ENCODE data around the gene MED7. TPM values are rescaled to one million over a fixed set of nuclear protein-coding genes. Genes with fewer than 3 reads are reported as not detected.

MED7 gene
- polyA plus RNA-seq, 2 of the 4 experiments (the other 2 are of a cell fraction) = 22.6 to 23.0 TPM

GRCh38 chr5:157168286-157168685, 25.6 kb upstream of the MED7 start:
- POLR2A ChIA-PET = no interaction called here

GRCh38 chr5:157167214-157167621, 24.6 kb upstream of the MED7 start:
- ChIA-PET CTCF (interaction anchor here (0.6 to 2.5 kb wide), 3 partner anchors 19 to 300 kb away, joined by 3 to 10 read pairs (median 4); no protein-coding TSS in a partner anchor), POLR2A (no interaction called here)
- no peak for FAIRE-seq
- H3K4me3 ChIP-seq = no peak overlapping the region
- 59% methylated on average over 4 of the region's 4 CpGs for WGBS (ENCODE audit: missing lambda C conversion rate)
- no peaks in the 10 kb centered on the region for H3K4me1 ChIP-seq
- H3K27ac ChIP-seq = no peak overlapping the region
- H3K4me2 ChIP-seq = no peak overlapping the region
- DNase-seq (ENCODE audit: low read depth in 1 of 2, low spot score in 1 of 2) = no peak
- no peaks in the 10 kb centered on the region for H3K9me3 ChIP-seq
- TF ChIP-seq, protein P1, sequence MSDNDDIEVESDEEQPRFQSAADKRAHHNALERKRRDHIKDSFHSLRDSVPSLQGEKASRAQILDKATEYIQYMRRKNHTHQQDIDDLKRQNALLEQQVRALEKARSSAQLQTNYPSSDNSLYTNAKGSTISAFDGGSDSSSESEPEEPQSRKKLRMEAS (IDR thresholded peaks at IDR 0.05) = no peak
- no peak for TF ChIP-seq SMC3 (IDR thresholded peaks at IDR 0.05)
- TF ChIP-seq ZC3H11A (IDR thresholded peaks at IDR 0.05) = no peak
- no peak for TF ChIP-seq HEYL (CRISPR knock-in tag; IDR thresholded peaks at IDR 0.05)
- no peak for TF ChIP-seq NFE2L2 (conservative IDR thresholded peaks at IDR 0.05; ENCODE audit: low read length)
- TF ChIP-seq GATA3 (IDR thresholded peaks at IDR 0.05; ENCODE audit: borderline replicate concordance) = no peak
- TF ChIP-seq HOXB5 (CRISPR knock-in tag; IDR thresholded peaks at IDR 0.05) = no peak
- no peak for TF ChIP-seq KDM5A (IDR thresholded peaks at IDR 0.05)
- no peak for TF ChIP-seq EP300 (IDR thresholded peaks at IDR 0.05)
- no peak for TF ChIP-seq USF2 (IDR thresholded peaks at IDR 0.05)
- no peak for TF ChIP-seq KDM1A (IDR thresholded peaks at IDR 0.05; ENCODE audit: low read depth)
- TF ChIP-seq HDAC2 (IDR thresholded peaks at IDR 0.05) = no peak
- no peak for TF ChIP-seq RCOR1 (IDR thresholded peaks at IDR 0.05; ENCODE audit: low read depth, low read length)
- no peak for TF ChIP-seq TFCP2L1 (CRISPR knock-in tag; IDR thresholded peaks at IDR 0.05)
- no peak for TF ChIP-seq FOSB (CRISPR knock-in tag; IDR thresholded peaks at IDR 0.05)
- TF ChIP-seq MYC (IDR thresholded peaks at IDR 0.05; ENCODE audit: borderline replicate concordance, low read length) = no peak
- TF ChIP-seq POLR2A (IDR thresholded peaks at IDR 0.05; ENCODE audit: low read length) = no peak
- no peak for TF ChIP-seq RFX5 (IDR thresholded peaks at IDR 0.05)
- no peak for ATAC-seq

More at GRCh38 chr5:157168286-157168685, 25.6 kb upstream of the MED7 start:
- no peak overlapping the region for H3K4me2 ChIP-seq
- FAIRE-seq (no peak), ATAC-seq (no peak), DNase-seq (ENCODE audit: low read depth in 1 of 2, low spot score in 1 of 2) (no peak)
- TF ChIP-seq HOXA7 (CRISPR knock-in tag; IDR thresholded peaks at IDR 0.05) = no peak
- no peak for TF ChIP-seq KDM5A (IDR thresholded peaks at IDR 0.05)
- TF ChIP-seq CBX8 (IDR thresholded peaks at IDR 0.05) = no peak
- TF ChIP-seq, protein P2, sequence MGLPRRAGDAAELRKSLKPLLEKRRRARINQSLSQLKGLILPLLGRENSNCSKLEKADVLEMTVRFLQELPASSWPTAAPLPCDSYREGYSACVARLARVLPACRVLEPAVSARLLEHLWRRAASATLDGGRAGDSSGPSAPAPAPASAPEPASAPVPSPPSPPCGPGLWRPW (IDR thresholded peaks at IDR 0.05) = no peak
- TF ChIP-seq KDM1A (IDR thresholded peaks at IDR 0.05; ENCODE audit: low read depth) = no peak
- no peak for TF ChIP-seq RAD21 (conservative IDR thresholded peaks at IDR 0.05 in 1 of 2, IDR thresholded peaks at IDR 0.05 in 1 of 2)
- no peak for TF ChIP-seq HOXB5 (CRISPR knock-in tag; IDR thresholded peaks at IDR 0.05)
- no peak for TF ChIP-seq RCOR1 (IDR thresholded peaks at IDR 0.05; ENCODE audit: low read depth, low read length)
- TF ChIP-seq MAFK (IDR thresholded peaks at IDR 0.05; ENCODE audit: partially characterized antibody) = no peak
- TF ChIP-seq TP53 (CRISPR knock-in tag; IDR thresholded peaks at IDR 0.05) = no peak
- no peak for TF ChIP-seq ZNF302 (CRISPR knock-in tag; IDR thresholded peaks at IDR 0.05)
- TF ChIP-seq RNF2 (IDR thresholded peaks at IDR 0.05; ENCODE audit: borderline replicate concordance, low read depth) = no peak
- TF ChIP-seq PHF8 (IDR thresholded peaks at IDR 0.05; ENCODE audit: borderline replicate concordance, low read depth) = no peak
- CTCF ChIA-PET = interaction anchor here (1.7 to 2.5 kb wide), 2 partner anchors 20 to 86 kb away, joined by 3 to 10 read pairs; no protein-coding TSS in a partner anchor
- H3K27ac ChIP-seq = no peak overlapping the region
- H3K9me3 ChIP-seq = no peaks in the 10 kb centered on the region
- 63% methylated on average over 5 of the region's 5 CpGs for WGBS (ENCODE audit: missing lambda C conversion rate)
- H3K4me1 ChIP-seq = no peaks in the 10 kb centered on the region
- H3K4me3 ChIP-seq = no peak overlapping the region
